Bone marrow (tissue), 2 donors: ENCODE measurements around the gene KLC1.

ENCODE experiments used
- DNase-seq, 2 donors: peaks; one replicate each; lab custom pipeline; 2025; lab: John Stamatoyannopoulos, UW

KLC1 gene

GRCh38 chr14:103704708-103705107 is 75.7 kb downstream of the KLC1 start:
- DNase-seq, result no peak

- no peak for DNase-seq
Observed at GRCh38 chr14:103705118-103705503, 76.1 kb downstream of the KLC1 start.

GRCh38 chr14:103705504-103706284 is 76.7 kb downstream of the KLC1 start:
- no peak for DNase-seq

DNA sequence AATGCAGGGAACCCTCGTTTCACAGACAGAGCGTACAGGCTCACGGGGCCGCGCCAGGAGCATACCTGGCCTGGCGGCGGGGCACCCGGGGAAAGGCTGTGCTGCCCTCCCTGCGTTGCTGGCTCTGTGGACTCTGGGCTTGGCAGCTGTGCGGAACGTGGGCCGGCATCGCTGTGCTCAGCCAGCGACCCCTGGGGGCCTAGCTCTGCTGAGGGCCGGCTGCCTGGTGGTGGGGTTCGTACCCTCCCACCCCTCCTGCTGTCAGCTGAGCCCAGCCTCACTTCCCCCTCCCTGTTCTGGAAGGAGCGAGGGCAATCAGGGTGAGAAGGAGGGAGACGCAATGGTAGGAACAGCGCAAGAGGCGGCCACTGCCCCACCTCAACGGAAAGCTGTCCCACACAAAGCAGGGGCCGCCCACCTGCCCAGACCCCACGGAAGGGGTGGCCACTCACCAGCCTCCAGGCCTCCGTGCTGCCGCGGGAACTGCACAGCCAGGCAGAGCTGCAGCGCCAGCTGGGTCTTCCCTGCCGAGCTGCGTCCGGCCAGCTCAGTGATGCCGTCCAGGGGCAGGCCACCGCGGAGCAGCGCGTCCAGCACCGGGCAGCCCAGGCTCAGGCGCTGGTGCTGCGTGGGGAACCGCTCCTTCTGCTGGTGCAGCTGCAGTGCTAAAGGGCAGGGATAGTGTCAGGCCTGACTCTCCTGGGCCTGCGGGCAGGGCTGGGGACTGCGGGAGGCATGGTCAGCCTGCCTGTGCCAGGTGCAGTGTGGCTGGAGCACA is 77.7 kb downstream of the KLC1 start:
- no peak for DNase-seq

DNA sequence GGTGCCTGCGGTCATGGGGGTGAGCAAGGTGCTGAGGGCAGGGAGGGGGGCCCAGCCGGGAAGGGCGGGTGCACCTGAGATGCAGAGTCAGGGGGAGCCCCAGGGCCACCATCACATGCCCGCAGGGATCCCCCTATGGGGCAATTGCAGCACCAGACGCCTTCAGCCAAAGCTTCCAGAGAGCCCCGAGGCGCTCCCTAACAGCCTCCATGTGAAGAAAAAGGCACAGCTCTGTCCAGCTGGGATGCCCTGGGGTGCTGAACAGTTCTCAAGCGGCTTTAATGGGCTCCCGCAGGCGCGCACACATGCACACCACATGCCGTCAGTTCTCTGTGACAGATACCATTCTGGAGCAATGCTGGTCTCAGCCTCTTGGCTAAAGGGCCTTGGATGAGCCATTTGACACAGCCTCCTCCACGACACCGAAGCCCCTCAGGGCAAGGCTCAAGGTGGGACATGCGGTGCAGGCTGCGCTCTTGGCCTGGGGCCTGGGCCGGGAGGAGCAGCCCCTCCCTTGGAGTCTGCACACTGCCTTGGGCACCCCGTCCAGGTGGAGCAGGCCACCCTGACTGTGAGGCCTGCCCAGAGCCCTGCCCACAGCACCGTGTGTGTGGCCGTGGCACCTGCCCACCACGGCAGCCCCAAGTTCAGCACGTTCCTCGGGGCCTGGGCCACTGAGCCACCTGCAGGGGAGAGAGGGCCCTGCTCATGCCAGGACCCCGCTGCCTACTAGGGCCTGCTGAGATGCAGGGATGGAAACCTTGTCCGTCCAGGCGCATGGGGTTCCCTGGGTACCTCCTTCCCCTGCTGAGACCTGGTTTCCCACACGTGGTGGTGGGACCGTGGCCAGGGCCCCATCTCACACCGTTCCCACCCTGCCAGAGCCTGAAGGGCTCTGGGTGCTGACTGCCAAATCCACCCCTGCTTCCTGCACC is 78.6 kb downstream of the KLC1 start:
- DNase-seq, result no peak

GRCh38 chr14:103708750-103709187 is 79.8 kb downstream of the KLC1 start:
- DNase-seq, result no peak

- no peak for DNase-seq
Observed at GRCh38 chr14:103709814-103710213, 80.8 kb downstream of the KLC1 start.

DNA sequence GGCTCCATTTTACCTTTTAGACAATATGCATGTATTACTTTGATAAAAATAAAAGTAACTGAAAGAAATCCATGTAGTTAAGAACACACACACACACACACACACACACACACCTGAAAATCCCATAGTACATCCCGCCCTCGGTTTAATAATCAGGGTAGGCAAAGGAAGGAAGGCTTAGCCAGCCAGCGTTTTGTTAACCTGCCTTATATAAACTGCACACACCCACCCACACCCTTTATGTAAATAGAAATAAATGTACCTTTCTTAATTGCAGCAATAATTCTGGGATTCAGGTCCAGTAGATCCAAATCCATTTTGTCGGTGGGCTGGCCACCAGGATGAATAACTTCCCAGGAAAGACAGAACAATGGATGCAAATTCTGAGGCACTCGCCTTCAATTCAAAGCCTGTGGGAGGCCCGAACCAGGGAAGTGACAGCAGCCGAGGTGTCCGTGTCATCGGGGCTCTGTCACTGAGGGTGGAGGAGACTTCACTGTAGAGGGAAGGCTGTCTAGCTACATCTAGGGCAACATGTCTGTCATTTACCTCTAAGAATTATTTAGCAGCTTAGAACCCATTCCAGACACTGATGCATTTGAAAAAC is 81.9 kb downstream of the KLC1 start:
- no peak for DNase-seq

DNA sequence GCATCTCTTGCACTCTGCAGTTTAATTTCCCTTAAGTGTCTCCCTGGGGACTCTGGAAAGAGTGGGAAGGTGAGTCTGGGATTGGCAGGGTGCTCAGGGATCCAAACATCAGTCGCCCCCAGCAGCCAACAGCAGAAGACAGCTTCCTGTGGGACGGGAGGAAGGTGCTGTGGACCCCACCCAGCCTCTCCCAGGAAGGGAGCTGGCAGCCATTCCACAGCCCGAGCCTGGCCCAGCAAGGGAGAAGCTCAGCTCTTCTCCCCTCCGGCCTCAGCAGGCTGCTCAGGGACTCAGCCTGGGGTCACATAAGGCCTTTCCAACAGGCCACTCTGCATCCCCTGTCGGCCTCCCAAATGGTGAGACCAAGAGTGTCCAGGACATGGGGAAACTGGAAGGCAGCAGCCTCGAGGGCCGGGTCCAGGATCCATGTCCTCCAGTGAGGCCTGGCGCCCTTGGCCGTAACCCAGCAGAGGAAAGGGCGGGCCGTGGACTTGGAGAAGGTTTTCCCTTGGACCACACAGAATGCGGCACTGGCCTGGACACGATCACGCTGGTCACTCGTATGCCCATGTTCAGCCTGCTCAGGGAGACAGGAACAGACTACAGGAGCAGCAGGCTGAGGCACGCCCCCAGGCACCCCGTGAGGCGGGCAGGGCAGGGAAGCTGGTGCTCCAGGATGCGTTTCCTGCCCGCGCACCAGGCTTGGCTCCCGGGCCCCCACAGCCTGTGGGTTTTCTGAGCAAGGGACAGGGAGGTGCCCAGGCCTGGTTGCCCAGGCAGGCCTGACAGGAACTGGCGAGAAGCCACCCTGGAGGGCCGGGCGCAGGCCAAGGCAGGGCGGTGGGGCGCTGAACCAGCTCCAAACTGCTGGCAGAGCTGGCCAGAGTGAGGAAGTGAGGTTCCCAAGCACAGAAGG is 82.8 kb downstream of the KLC1 start:
- DNase-seq, result no peak

- DNase-seq, result no peak
Observed at GRCh38 chr14:103712633-103713247, 83.7 kb downstream of the KLC1 start.

- DNase-seq, result no peak
Observed at GRCh38 chr14:103713304-103714062, 84.5 kb downstream of the KLC1 start.

DNA sequence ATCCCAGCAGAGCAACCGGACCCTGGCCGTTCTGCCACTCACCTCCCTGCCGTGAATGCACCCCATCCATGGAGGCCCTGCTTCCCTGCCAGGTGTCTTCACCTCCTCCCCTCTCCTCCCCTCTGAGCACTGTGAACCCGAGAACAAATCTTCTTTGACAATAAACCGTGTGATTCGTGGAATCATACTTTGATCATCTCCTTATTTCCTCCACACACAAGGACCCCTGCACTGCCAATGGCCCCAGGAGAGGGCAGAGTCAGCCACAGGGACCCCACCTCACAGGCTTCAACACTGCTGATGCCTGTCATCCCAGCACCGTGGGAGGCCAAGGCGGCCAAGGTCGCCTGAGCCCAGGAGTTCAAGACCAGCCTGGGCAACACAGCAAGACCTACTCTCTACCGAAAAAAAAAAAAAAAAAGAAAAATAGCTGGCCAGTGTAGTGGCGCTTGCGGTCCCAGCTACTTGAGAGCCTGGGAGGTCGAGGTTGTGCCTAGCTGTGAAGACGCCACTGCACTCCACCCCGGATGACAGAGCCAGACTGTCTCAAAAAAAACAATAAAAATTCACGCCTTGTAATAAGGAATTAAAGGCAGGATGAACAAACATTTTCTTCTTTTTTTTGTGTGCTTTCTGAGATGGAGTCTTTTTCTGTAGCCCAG is 85.2 kb downstream of the KLC1 start:
- no peak for DNase-seq

DNA sequence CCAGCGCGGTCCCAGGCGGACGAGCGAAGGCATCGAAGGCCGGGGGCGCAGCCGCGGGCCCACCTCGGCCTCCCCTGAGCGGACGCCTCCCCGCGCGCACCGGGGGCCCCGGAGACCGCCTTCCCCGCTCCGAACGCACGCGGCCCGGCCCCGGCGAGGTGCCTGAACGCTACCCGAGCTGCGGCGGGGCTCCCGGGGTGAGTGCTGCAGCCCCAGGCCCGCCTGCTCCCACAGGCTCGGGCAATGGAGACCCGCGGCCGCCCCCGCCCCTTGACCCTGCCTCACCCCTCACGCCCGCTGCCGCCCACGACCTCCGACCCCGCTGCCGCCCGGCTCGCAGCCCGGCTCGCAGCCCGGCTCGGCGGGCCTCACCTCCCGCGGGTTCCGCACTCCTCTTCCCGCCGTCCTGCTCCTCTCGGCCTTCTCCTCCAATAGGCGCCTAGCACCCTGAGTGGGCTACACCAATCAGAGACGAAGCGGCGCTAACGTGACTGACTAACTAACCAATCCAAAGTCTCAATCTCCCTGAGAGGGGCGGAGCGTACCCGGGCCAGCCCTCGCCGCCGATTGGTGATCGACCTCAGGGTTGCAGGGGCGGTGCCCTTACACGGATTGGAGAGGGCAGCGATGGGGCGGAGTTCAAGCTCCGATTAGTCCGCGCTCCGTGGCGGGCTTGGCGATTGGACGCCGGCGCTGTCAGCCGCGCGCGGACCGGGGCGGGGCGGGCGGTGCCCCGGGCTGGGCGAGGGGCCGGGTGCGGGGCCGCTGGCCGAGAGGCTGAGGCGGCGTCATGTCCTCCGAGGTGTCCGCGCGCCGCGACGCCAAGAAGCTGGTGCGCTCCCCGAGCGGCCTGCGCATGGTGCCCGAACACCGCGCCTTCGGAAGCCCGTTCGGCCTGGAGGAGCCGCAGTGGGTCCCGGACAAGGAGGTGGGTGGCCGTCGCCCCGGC is 86.3 kb downstream of the KLC1 start, which contains the start of the genes XRCC3 and ZFYVE21:
TSS of gene XRCC3 (minus strand) at position 400 of the 949 bp plus-strand sequence. CDS start 4,364 bp downstream, outside the sequence.
TSS of gene ZFYVE21 (plus strand) at position 759 of the 949 bp plus-strand sequence. CDS start at position 791, 32 bp downstream.
- peak; percentile 89 to 100 for DNase-seq

- no peak for DNase-seq
Observed at GRCh38 chr14:103716091-103716801, 87.2 kb downstream of the KLC1 start.

DNA sequence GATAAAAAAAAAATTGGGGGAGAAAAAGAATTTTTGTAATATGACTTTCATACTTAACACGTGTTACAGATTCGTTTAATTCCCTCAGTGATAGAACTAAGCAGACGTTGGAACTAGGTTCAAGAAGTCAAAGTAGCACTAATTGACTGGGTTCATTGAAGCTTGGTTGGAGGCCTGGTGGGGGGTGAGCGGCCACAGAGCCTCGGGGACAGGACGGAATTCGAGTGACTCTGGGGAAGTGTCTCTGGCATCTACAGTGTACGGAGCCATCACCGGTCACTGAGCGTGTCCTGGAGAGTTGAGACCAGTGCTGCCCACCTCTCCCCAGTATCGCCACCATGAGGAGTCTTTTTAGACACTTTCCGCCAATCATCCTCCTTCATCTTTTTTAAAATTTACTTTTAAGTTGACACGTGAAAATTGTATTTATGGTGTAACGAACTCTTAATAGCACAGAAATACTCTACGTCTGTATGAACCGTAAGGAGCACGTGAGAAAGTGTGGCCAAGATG is 87.9 kb downstream of the KLC1 start:
- no peak for DNase-seq

DNA sequence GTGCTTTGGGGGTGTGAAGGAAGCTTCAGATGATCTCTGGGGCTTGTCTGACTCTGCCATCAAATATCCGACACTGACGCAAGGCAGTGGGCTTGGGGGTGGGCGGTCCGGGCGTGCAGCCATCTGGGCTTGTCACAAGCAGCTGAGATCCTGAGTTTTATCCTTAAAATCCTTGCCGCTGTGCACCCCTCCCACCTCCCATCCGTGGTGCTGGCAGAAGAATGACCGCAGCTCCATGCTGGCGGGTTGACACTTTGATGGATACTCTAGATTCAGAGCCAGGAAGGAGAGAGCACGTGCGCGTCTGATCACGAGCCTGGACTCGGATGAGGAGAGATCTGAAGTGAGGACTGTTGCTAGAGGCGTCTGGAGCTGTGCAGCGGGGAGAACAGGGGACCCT is 89.6 kb downstream of the KLC1 start:
- no peak for DNase-seq

DNA sequence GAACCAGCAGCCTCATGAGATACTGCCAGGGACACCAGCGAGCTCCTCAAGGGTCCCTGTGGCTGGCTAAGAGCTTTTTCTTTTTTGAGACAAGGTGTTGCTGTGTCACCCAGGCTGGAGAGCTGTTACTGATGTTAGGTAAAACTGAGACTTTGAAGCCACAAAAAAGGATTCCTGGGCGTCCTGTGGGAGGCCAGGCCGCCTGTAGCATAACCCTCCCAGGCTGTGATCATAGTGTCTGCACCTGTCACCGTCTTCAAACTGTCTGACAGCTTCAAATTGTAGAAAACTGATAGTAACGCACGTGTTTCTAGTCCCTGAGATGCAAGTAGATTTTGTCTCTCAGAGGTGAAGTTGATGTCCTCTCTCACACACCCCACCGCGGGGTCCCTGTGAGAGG is 90.7 kb downstream of the KLC1 start:
- DNase-seq, result no peak
